HG02973 (cell line): ENCODE data around the gene TRIOBP.

Source experiments
- ATAC-seq: cut with Tn5 transposase; IDR thresholded peaks from one replicate; pipeline ENCODE4 v1.9.1; 2021; ENCODE audit warnings: moderate library complexity; ENCODE audit not compliant: unreplicated experiment

TRIOBP gene

DNA sequence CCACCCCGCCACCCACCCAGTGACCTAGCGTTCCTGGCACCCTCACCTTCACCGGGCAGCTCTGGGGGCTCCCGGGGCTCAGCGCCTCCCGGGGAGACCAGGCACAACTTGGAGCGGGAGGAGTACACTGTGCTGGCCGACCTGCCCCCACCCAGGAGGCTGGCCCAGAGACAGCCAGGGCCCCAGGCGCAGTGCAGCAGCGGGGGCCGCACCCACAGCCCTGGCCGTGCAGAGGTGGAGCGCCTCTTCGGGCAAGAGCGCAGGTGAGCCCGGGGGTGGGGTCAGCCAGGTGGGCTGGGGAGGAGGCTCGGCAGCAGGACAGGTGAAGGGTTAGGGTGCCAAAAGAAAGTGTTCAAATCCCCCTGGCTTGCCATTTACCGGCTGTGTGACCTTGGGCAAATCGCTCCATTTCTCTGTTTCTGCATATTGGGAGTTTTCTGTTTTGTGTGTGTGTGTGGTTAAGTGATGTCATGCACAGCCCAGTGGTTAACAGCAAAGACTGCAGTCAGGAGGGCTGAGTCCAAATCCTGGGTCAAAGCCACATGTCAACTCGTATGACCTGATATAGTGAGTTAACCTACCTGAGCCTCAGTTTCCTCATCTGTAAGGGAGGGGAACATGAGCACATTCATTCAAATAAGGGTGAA lies 29.5 kb downstream of the TRIOBP start:
- no peak for ATAC-seq

DNA sequence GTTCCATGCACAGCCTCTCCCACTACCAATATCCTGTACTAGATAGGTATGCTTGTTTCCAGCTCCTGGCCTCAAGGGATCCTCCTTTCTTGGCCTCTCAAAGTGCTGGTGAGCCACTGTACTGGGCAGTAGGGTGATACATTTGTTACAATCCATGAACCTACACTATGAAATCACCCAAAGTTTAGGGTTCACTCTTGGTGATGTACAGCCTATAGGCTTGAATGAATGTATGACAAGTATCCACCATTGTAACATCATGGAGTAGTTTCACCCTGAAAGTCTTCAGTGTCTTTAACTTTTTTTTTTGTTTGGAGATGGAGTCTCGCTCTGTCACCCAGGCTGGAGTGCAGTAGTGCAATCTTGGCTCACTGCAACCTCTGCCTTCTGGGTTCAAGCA lies 31.8 kb downstream of the TRIOBP start:
- no peak for ATAC-seq

DNA sequence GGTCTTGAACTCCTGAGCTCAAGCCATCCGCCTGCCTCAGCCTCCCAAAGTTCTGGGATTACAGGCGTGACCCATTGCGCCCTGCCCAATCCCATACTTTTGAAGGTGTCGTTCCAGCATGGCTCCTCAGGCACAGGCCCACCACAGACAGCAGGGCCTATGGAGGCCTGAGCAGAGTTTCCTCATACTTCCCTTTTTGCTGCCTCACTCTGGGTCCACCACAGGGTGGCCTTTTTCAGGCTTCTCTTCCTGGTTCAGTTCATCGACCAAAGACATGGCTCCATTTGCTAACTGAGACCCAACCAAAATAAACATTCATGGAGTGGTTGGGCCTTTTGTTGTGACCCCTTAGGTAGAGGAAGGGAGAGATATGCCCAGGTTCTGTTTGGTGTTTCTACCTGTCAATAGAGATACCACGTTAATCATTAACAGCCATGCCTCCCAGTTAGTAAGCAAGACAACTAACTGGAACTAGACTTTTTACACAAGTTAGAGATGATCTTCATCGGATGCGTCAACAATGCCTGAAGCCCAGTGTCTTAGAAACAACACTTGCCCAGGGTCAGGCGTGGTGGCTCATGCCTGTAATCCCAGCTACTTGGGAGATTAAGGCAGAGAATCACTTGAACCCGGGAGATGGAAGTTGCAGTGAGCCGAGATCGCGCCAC lies 35.1 kb downstream of the TRIOBP start:
- ATAC-seq, result no peak

GRCh38 chr22:37732699-37733607 lies 36.1 kb downstream of the TRIOBP start:
- ATAC-seq, result no peak

- ATAC-seq, result no peak
These were observed 37.0 kb downstream of the TRIOBP start for GRCh38 chr22:37733625-37734401.

GRCh38 chr22:37734402-37734700 lies 37.5 kb downstream of the TRIOBP start:
- no peak for ATAC-seq

DNA sequence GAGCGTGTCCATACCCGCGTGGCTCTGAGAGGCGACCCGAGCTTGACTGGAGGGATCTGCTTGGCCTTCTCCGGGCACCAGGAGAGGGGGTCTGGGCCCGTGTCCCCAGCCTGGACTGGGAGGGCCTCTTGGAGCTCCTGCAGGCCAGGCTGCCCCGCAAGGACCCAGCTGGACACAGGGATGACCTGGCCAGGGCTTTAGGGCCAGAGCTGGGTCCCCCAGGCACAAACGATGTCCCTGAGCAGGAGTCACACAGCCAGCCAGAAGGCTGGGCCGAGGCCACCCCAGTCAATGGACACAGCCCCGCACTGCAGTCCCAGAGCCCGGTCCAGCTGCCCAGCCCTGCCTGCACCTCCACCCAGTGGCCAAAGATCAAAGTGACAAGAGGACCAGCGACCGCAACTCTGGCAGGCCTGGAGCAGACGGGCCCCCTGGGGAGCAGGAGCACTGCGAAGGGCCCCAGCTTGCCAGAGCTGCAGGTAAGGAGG lies 38.2 kb downstream of the TRIOBP start:
- ATAC-seq, result no peak

- no peak for ATAC-seq
These were observed 42.2 kb downstream of the TRIOBP start for GRCh38 chr22:37739035-37739434.

GRCh38 chr22:37739611-37740049 lies 42.8 kb downstream of the TRIOBP start:
- no peak for ATAC-seq

DNA sequence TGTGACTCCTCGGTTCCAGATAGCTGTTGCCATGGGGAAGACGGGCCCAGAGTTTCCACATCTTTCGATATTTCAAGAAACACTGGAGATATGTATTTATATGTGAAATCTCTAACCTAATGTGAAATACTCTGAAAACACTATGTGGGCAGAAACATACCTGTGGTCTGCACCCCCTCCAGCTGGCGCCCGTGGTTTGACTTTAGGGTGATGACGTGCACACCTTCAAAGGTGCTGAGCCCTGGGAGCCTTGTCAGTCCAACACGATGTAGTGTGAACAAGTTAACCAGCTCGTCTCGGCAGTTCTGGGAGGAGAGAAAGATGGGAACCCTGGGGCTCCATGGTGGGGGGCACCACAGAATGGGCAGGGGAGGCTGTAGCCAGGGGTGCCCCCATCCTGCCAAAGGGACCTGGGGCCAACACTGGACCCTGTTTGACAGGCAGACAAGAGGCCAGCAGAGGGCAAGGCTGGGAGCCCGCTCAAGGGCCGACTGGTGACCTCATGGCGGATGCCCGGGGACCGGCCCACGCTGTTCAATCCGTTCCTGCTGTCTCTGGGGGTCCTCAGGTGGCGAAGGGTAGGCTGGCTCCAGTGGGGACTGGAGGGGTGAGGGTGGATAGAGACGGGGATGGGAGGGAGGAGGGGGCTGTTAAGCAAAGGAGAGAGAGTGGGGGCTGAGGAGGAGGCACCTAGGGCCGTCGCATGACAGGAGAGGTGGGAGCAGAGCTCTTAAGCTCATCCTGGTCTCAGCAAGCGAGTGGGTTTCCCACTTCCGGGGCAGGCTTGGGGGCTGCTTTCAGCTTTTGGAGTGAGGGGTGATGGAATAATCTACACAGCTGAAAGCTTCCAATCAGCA lies 43.8 kb downstream of the TRIOBP start:
- ATAC-seq, result no peak

DNA sequence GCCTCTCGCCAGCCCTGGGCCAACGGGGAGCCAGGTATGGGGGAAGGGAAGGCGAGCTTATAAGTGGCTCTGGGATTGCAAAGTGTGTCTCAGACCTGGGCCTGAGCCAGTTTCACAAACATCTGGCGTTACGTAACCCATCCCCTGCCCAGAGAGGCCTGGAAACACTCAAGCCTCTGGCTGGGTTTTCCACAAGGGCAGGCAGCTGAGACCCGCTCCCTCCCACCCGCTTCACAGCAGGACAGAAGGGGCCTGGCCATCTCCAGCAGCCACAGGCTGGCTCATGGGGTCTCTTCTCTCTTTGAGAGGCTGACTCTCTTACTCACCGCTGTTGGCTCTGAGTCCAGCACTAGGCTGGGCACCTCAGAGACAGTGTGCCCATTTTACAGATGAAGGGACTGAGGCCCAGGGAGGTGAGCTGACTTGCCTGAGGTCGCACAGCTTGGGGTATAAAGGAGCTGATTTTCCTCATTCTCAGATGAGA lies 44.5 kb downstream of the TRIOBP start:
- ATAC-seq, result no peak

- ATAC-seq, result no peak
These were observed 45.7 kb downstream of the TRIOBP start for GRCh38 chr22:37742376-37743171.

GRCh38 chr22:37744589-37744988 lies 47.7 kb downstream of the TRIOBP start:
- no peak for ATAC-seq

DNA sequence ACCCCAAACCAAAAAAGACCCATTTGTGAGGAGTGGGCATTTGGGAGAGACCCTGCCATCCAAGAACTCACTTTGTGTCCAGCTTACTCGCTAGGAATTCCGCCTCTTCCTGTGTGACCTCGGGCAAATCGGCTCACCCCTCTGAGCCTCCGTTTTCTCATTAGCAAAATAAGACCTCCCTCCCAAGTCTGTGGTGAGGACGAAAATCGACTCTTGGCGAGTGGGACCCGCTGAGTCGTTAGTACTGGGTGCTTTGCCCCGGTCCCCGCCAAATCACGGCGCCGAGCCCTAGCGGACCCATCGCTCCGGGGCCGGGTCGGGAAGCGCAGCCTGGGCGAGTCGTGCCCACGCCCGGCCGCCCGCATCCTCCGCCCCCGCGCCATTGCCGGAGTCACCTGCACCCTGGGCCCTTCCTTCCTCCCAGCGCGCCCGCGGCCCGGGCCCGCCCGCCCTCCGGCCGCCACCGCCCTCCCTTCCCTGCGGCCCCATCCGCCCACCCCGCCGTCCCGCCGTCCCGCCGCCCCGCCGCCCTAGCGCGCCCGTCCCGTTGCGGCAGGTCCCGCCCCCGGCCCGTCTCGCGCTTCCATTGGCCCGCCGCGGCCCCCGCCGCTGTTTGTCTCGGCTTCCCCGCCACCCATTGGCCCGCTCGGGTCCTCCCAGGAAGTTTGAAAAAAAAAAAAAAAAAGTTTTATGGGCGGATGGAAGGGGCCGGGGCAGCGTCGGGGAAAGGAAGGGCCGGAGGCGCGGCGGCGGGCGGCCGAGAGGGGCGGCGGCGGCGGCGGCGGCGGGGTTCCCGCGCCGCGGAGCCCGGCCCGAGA lies 48.9 kb downstream of the TRIOBP start:
- peak; percentile 48 for ATAC-seq

DNA sequence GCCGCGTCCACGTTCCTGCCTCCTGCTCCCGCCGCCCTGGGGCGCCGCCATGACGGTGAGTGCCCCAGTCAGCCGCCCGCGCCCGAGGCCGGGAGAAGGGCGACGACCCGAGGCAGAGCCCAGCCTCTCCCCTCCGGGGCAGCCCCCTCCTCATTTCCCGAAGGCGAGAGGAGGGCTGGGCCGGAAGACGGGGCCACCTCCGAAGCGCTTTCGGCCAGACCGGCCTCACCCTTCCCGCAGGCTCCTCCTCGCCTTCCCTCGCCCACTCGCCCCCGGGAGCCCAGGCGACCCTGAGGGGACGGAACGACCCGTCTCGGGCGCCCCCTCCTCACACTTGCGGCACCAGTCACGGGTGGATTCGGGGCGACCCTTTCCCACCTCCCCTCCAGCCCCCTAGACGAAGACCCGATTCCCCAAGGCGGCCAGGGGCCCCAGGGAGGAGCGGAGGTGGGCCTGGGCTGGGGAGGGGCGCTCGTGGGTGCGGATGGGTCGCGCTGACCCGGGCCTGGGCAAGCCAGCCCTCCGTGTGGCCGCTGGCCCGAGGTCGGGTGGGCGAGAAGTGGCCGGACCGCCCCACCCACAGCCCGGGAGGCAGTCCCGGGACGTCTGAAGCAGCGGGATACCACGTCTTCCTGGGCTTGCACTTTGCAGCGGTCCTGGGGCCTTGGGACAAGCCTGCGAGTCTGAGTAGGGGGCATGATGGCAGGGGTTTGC lies 49.7 kb downstream of the TRIOBP start:
- ATAC-seq, result peak; percentile 8

DNA sequence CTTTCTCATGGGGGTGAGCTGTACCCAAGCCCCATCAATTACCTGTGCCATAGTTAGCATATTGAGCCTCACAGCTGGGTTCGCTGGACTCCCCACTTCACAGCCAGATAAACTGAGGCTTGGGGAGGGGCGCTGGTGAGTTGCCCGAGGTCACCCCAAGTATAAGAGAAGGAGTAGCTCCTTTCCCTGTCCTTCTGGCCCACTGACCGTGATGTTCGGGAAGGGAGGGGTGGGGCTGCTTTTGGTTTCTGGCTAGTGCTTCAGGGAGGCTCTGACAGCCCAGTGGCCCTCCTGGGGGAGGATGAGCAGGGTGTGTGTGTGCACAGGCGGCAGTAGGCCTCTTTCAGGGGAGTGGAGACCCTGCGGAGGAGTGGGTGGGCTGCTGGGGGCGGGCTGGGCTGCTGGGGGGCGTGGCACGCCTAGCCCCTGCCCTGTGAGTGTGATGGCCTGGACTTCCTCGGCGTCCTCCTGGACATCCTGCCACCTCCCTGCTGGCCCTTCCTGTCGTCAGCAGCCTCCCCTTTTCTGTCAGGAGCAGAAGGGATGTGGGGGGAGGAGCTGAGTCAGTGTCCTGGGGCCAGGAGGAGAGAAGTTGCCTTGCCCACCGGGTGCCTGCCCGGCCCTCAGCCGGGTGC lies 50.3 kb downstream of the TRIOBP start:
- no peak for ATAC-seq

GRCh38 chr22:37747715-37748100 lies 50.9 kb downstream of the TRIOBP start:
- ATAC-seq, result no peak
